HepG2 (cell line): ENCODE data around the gene B4GALT3. TPM values are rescaled to one million over a fixed set of nuclear protein-coding genes. Genes with fewer than 3 reads are reported as not detected.

Experiments
- GTF3A ChIP-seq: sonication (generic); formaldehyde crosslinking; conservative IDR thresholded peaks from 2 replicates; pipeline ENCODE4 v1.4.0; 2020; ENCODE audit warnings: mild to moderate bottlenecking, missing genetic modification reagents
- RBFOX2 ChIP-seq: fragments of 200-400 bp; formaldehyde crosslinking; IDR thresholded peaks from 2 replicates; pipeline ENCODE4 v1.6.1; 2017; ENCODE audit warnings: low read depth, mild to moderate bottlenecking, low read length
- SRSF1 ChIP-seq: fragments of 200-400 bp; formaldehyde crosslinking; optimal IDR thresholded peaks from 2 replicates; pipeline ENCODE3; 2017; ENCODE audit warnings: mild to moderate bottlenecking, low read depth, low read length, moderate library complexity
- TP53 ChIP-seq: sonication (generic); formaldehyde crosslinking; conservative IDR thresholded peaks from 2 replicates; pipeline ENCODE4 v1.4.0; 2020; ENCODE audit warnings: missing genetic modification reagents
- ZFP1 ChIP-seq: IDR thresholded peaks from 2 replicates; pipeline ENCODE4 v1.6.1; 2016
- ZFP36L1 ChIP-seq: sonication (generic); formaldehyde crosslinking; IDR thresholded peaks from 2 replicates; pipeline ENCODE4 v1.8.0; 2022; ENCODE audit warnings: mild to moderate bottlenecking, missing genetic modification reagents, moderate library complexity
- ZNF343 ChIP-seq: sonication (generic); formaldehyde crosslinking; IDR thresholded peaks from 2 replicates; pipeline ENCODE4 v1.4.0; 2020; ENCODE audit warnings: mild to moderate bottlenecking, missing genetic modification reagents
- ZNF460 ChIP-seq: sonication (generic); formaldehyde crosslinking; IDR thresholded peaks from 2 replicates; pipeline ENCODE4 v1.5.1; 2020; ENCODE audit warnings: missing genetic modification reagents, mild to moderate bottlenecking, borderline replicate concordance
- ZNF577 ChIP-seq: sonication (generic); formaldehyde crosslinking; IDR thresholded peaks from 2 replicates; pipeline ENCODE4 v1.4.0; 2020; ENCODE audit warnings: mild to moderate bottlenecking, low read depth, missing genetic modification reagents, borderline replicate concordance
- ZNF615 ChIP-seq: sonication (generic); formaldehyde crosslinking; IDR thresholded peaks from 2 replicates; pipeline ENCODE4 v1.5.0; 2020; ENCODE audit warnings: mild to moderate bottlenecking, missing genetic modification reagents, borderline replicate concordance
- ZNF652 ChIP-seq: IDR thresholded peaks from 2 replicates; pipeline ENCODE4 v1.6.1; 2016; ENCODE audit warnings: low read depth, borderline replicate concordance
- ZNF724P ChIP-seq: sonication (generic); formaldehyde crosslinking; IDR thresholded peaks from 2 replicates; pipeline ENCODE4 v1.8.0; 2022; ENCODE audit warnings: missing genetic modification reagents, borderline replicate concordance
- ZNF772 ChIP-seq: sonication (generic); formaldehyde crosslinking; IDR thresholded peaks from 2 replicates; pipeline ENCODE4 v1.5.0; 2020; ENCODE audit warnings: mild to moderate bottlenecking, missing genetic modification reagents
- polyA plus RNA-seq, 8 experiments: library from polyadenylated mRNA; depleted of rRNA in 3 of 8; stranded (reverse) in 7 of 8; unstranded in 1 of 8; fragments of >200 nt; fragmentation: Illumina TruSeq in 4 of 8; extraction: Trizol in 4 of 8; gene quantifications; 2 replicates each; pipeline versions ENCODE4 v1.2.1 to v1.2.3, GENCODE V29; 2011 to 2016; ENCODE audit warnings: low read depth in 4 of 8, missing spikeins in 1 of 8, mixed read lengths in 1 of 8; ENCODE audit not compliant: insufficient read depth in 1 of 8
- total RNA-seq, 5 experiments: library from RNA; depleted of rRNA; stranded (reverse); fragments of >200 nt; fragmentation: Illumina TruSeq; extraction: Trizol; gene quantifications; 2 replicates each; pipeline ENCODE4 v1.2.3, GENCODE V29; 2016; ENCODE audit warnings: low read depth in 1 of 5
- TF ChIP-seq, protein P1 (sequence below): sonication (generic); formaldehyde crosslinking; IDR thresholded peaks from 2 replicates; pipeline ENCODE4 v1.8.0; 2022; ENCODE audit warnings: mild to moderate bottlenecking, missing genetic modification reagents
- TF ChIP-seq, protein P2 (sequence below): sonication (generic); formaldehyde crosslinking; IDR thresholded peaks from 2 replicates; pipeline ENCODE4 v1.4.0; 2020; ENCODE audit warnings: missing genetic modification reagents
- TF ChIP-seq, protein P3 (sequence below): sonication (generic); formaldehyde crosslinking; IDR thresholded peaks from 2 replicates; pipeline ENCODE4 v1.5.0; 2020; ENCODE audit warnings: missing genetic modification reagents
- TF ChIP-seq, protein P4 (sequence below): sonication (generic); formaldehyde crosslinking; IDR thresholded peaks from 2 replicates; pipeline ENCODE4 v1.4.0; 2020; ENCODE audit warnings: missing genetic modification reagents; ENCODE audit errors: not compliant biosample characterization
- TF ChIP-seq, protein P5 (sequence below): sonication (generic); formaldehyde crosslinking; IDR thresholded peaks from 2 replicates; pipeline ENCODE4 v1.5.1; 2020; ENCODE audit warnings: missing genetic modification reagents, mild to moderate bottlenecking, borderline replicate concordance
- TF ChIP-seq, protein P6 (sequence below): IDR thresholded peaks from 2 replicates; pipeline ENCODE4 v1.6.1; 2016

Gene B4GALT3
- total and polyA plus RNA-seq, 2 of the 13 experiments (the other 11 are each of a cell fraction or from before 2014, with no cell fraction given), result 35.6 to 40.4 TPM

DNA sequence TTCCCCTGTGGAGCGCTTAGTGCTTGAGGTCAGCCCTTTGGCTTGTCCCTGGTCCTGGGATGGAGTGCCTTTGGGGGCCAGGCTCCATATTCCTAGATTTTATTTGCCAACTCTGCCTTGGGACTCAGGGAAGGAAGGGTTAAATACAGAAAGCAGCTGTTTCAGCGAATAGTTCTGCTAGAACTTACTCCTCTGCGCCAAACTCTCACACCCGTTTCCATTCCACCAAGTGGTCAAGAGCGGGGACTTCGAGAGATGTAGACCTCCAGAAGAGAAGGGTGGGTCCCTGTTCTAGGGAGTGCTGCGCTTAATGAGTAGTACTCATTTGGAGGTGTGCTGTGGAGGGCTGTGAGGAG, 47.8 kb upstream of the B4GALT3 start (continued):
- TF ChIP-seq ZNF724P (no peak), ZFP1 (CRISPR knock-in tag) (no peak), TP53 (no peak), ZNF772 (CRISPR knock-in tag) (peak; percentile 9; the same call in 1 of the 2 replicates), ZNF577 (CRISPR knock-in tag) (no peak), ZNF615 (0 out of 2 replicates have a peak, but pooled peaks have one; percentile 40), RBFOX2 (0 out of 2 replicates have a peak, but pooled peaks have one; percentile 34), ZNF460 (no peak), SRSF1 (no peak), ZNF343 (CRISPR knock-in tag) (no peak), ZNF652 (CRISPR knock-in tag) (peak; percentile 94), GTF3A (no peak), ZFP36L1 (0 out of 2 replicates have a peak, but pooled peaks have one; percentile 21)
- TF ChIP-seq, protein P1, sequence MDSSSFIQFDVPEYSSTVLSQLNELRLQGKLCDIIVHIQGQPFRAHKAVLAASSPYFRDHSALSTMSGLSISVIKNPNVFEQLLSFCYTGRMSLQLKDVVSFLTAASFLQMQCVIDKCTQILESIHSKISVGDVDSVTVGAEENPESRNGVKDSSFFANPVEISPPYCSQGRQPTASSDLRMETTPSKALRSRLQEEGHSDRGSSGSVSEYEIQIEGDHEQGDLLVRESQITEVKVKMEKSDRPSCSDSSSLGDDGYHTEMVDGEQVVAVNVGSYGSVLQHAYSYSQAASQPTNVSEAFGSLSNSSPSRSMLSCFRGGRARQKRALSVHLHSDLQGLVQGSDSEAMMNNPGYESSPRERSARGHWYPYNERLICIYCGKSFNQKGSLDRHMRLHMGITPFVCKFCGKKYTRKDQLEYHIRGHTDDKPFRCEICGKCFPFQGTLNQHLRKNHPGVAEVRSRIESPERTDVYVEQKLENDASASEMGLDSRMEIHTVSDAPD (CRISPR knock-in tag), result no peak
- TF ChIP-seq, protein P2, sequence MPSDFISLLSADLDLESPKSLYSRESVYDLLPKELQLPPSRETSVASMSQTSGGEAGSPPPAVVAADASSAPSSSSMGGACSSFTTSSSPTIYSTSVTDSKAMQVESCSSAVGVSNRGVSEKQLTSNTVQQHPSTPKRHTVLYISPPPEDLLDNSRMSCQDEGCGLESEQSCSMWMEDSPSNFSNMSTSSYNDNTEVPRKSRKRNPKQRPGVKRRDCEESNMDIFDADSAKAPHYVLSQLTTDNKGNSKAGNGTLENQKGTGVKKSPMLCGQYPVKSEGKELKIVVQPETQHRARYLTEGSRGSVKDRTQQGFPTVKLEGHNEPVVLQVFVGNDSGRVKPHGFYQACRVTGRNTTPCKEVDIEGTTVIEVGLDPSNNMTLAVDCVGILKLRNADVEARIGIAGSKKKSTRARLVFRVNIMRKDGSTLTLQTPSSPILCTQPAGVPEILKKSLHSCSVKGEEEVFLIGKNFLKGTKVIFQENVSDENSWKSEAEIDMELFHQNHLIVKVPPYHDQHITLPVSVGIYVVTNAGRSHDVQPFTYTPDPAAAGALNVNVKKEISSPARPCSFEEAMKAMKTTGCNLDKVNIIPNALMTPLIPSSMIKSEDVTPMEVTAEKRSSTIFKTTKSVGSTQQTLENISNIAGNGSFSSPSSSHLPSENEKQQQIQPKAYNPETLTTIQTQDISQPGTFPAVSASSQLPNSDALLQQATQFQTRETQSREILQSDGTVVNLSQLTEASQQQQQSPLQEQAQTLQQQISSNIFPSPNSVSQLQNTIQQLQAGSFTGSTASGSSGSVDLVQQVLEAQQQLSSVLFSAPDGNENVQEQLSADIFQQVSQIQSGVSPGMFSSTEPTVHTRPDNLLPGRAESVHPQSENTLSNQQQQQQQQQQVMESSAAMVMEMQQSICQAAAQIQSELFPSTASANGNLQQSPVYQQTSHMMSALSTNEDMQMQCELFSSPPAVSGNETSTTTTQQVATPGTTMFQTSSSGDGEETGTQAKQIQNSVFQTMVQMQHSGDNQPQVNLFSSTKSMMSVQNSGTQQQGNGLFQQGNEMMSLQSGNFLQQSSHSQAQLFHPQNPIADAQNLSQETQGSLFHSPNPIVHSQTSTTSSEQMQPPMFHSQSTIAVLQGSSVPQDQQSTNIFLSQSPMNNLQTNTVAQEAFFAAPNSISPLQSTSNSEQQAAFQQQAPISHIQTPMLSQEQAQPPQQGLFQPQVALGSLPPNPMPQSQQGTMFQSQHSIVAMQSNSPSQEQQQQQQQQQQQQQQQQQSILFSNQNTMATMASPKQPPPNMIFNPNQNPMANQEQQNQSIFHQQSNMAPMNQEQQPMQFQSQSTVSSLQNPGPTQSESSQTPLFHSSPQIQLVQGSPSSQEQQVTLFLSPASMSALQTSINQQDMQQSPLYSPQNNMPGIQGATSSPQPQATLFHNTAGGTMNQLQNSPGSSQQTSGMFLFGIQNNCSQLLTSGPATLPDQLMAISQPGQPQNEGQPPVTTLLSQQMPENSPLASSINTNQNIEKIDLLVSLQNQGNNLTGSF (CRISPR knock-in tag), result no peak
- TF ChIP-seq, protein P3, sequence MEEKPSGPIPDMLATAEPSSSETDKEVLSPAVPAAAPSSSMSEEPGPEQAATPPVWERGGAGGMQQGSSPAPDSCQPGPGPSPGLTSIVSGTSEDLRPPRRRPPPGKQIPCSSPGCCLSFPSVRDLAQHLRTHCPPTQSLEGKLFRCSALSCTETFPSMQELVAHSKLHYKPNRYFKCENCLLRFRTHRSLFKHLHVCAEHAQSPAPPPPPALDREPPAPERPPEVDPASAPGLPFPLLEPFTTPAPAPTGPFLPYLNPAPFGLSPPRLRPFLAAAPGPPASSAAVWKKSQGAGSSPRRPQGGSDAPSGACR, result 0 out of 2 replicates have a peak, but pooled peaks have one; percentile 21
- TF ChIP-seq, protein P4, sequence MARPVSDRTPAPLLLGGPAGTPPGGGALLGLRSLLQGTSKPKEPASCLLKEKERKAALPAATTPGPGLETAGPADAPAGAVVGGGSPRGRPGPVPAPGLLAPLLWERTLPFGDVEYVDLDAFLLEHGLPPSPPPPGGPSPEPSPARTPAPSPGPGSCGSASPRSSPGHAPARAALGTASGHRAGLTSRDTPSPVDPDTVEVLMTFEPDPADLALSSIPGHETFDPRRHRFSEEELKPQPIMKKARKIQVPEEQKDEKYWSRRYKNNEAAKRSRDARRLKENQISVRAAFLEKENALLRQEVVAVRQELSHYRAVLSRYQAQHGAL (CRISPR knock-in tag), result no peak
- TF ChIP-seq, protein P5, sequence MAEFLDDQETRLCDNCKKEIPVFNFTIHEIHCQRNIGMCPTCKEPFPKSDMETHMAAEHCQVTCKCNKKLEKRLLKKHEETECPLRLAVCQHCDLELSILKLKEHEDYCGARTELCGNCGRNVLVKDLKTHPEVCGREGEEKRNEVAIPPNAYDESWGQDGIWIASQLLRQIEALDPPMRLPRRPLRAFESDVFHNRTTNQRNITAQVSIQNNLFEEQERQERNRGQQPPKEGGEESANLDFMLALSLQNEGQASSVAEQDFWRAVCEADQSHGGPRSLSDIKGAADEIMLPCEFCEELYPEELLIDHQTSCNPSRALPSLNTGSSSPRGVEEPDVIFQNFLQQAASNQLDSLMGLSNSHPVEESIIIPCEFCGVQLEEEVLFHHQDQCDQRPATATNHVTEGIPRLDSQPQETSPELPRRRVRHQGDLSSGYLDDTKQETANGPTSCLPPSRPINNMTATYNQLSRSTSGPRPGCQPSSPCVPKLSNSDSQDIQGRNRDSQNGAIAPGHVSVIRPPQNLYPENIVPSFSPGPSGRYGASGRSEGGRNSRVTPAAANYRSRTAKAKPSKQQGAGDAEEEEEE (CRISPR knock-in tag), result no peak
- TF ChIP-seq, protein P6, sequence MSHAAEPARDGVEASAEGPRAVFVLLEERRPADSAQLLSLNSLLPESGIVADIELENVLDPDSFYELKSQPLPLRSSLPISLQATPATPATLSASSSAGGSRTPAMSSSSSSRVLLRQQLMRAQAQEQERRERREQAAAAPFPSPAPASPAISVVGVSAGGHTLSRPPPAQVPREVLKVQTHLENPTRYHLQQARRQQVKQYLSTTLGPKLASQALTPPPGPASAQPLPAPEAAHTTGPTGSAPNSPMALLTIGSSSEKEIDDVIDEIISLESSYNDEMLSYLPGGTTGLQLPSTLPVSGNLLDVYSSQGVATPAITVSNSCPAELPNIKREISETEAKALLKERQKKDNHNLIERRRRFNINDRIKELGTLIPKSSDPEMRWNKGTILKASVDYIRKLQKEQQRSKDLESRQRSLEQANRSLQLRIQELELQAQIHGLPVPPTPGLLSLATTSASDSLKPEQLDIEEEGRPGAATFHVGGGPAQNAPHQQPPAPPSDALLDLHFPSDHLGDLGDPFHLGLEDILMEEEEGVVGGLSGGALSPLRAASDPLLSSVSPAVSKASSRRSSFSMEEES, result 0 out of 2 replicates have a peak, but pooled peaks have one; percentile 6
